ENCODE results near the gene KCNMA1.

DNA sequence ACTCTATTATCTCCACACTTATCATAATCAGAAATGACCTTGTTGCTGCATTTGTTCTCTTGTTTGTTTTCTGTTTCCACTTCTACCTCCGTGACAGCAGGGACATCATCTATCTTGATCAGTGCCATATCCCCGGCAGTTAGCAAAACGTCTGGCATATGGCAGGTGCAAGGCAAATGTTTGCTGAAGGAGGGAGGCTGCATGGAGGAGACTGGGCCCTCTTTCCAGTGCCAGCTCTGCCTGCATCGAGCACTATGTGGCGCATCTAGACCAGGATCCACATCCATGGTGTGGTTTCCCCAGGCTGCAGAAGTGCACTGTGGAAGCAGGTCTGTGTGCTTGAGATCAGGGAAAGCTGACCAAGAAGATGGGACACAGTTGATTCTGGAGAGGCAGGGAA, 181.2 kb downstream of the KCNMA1 start:
- TF ChIP-seq POLR2A (IDR thresholded peaks at IDR 0.05) (no peak), CTCF (IDR thresholded peaks at IDR 0.05) (no peak), EP300 (IDR thresholded peaks at IDR 0.05) (no peak), POLR2AphosphoS5 (IDR thresholded peaks at IDR 0.05) (no peak)
